Measurements from ENCODE around the gene MPZL3. TPM values are rescaled to one million over a fixed set of nuclear protein-coding genes. Genes with fewer than 3 reads are reported as not detected.

The MPZL3 gene
- total and polyA plus RNA-seq, 2 experiments from 2014 or later = 0.92 to 2.9 TPM

GRCh38 chr11:118294053-118294452 lies 41.9 kb upstream of the MPZL3 start (continued):
- no peak for TF ChIP-seq CTCF (conservative IDR thresholded peaks at IDR 0.05; ENCODE audit: low read depth in 2 of 2)

- Histone ChIP-seq H3K4me1 (ENCODE audit: insufficient read depth) (0 out of 2 replicates have a peak, but pooled peaks cover 3% of the 10 kb centered on the region), H2AFZ (no peak overlapping the region), H3F3A (replicated peaks; ENCODE audit: low read depth) (no peaks in the 10 kb centered on the region), H3K36me3 (ENCODE audit: insufficient read depth) (no peaks in the 10 kb centered on the region), H3K4me3 (no peak overlapping the region), H3K4me2 (no peak overlapping the region), H4K20me1 (replicated peaks; ENCODE audit: insufficient read depth) (no peaks in the 10 kb centered on the region), H3K9me2 (ENCODE audit: insufficient read depth) (no peaks in the 10 kb centered on the region), H3K27me3 (ENCODE audit: insufficient read depth) (no peaks in the 10 kb centered on the region), H3K27ac (ENCODE audit: low read depth) (no peak overlapping the region), H3K79me2 (replicated peaks; ENCODE audit: insufficient read depth) (no peaks in the 10 kb centered on the region)
- no peak overlapping the region for H3K4me3 Mint-ChIP-seq
- DNase-seq (ENCODE audit: low spot score) (no peak), ATAC-seq (no peak)
- no peak overlapping the region for H3K27ac Mint-ChIP-seq
- H3K4me1 Mint-ChIP-seq = peaks cover 7% of the 10 kb centered on the region
- H3K36me3 Mint-ChIP-seq (ENCODE audit: low read depth) = no peaks in the 10 kb centered on the region
- no peaks in the 10 kb centered on the region for H3K27me3 Mint-ChIP-seq (ENCODE audit: insufficient read depth, low read depth, poor library complexity)
- no peaks in the 10 kb centered on the region for H3K9me3 Mint-ChIP-seq
- TF ChIP-seq REST (IDR thresholded peaks at IDR 0.05; ENCODE audit: unreplicated experiment) (no peak), ZNF114 (CRISPR knock-in tag; IDR thresholded peaks at IDR 0.05) (no peak), ZNF462 (CRISPR knock-in tag; IDR thresholded peaks at IDR 0.05) (no peak), EZH2 (IDR thresholded peaks at IDR 0.05; ENCODE audit: low read depth, unreplicated experiment) (no peak), STAT1 (IDR thresholded peaks at IDR 0.05; ENCODE audit: unreplicated experiment) (no peak), POLR2AphosphoS5 (IDR thresholded peaks at IDR 0.05; ENCODE audit: low read depth) (no peak), CTCF (conservative IDR thresholded peaks at IDR 0.05; ENCODE audit: low read depth in 2 of 2) (no peak), EZH2phosphoT487 (IDR thresholded peaks at IDR 0.05; ENCODE audit: unreplicated experiment) (no peak), ZNF331 (CRISPR knock-in tag; IDR thresholded peaks at IDR 0.05; ENCODE audit: low read depth) (no peak), JUNB (IDR thresholded peaks at IDR 0.05; ENCODE audit: unreplicated experiment) (no peak), CREB1 (CRISPR knock-in tag; IDR thresholded peaks at IDR 0.05; ENCODE audit: low read depth) (no peak)
Measured at GRCh38 chr11:118291477-118292135, 39.4 kb upstream of the MPZL3 start.

Data from GM23338 (cell line).